Panc1 (cell line): Measurements from ENCODE around the gene ST7L. TPM values are rescaled to one million over a fixed set of nuclear protein-coding genes. Genes with fewer than 3 reads are reported as not detected.
A peak's percentile ranks its signal among the peaks of the same experiment; 100 is the strongest.

Experiments used
- ATAC-seq: fragments of 200-7000 bp; cut with Tn5 transposase; 2 replicates; pipeline ENCODE4 v1.9.1; 2020; ENCODE audit warnings: mild to moderate bottlenecking, moderate library complexity
- BruUV-seq: library from RNA; stranded (reverse); fragments of 400-500 nt; replicated peaks from 2 replicates; lab custom pipeline; 2021; lab: Mats Ljungman, UMichigan
- CTCF ChIA-PET: fragments of 300-600 bp; sonication (Branson Sonifier 250); formaldehyde crosslinking; loops from one replicate; lab custom pipeline; 2022; ENCODE audit warnings: antibody characterized with exemption; lab: Charles Lee
- POLR2A ChIA-PET: fragments of 300-600 bp; sonication (Branson Sonifier 250); formaldehyde crosslinking; loops from one replicate; lab custom pipeline; 2022; ENCODE audit warnings: antibody characterized with exemption; lab: Charles Lee
- DNase-seq: peaks from one replicate; pipeline ENCODE4 v3.0.0-alpha.2; 2010; ENCODE audit warnings: low read depth, low spot score
- H3K27ac ChIP-seq: 2 replicates; pipeline ENCODE4 v1.5.1; 2011; ENCODE audit warnings: mild to moderate bottlenecking, low read length, inconsistent platforms
- H3K27me3 ChIP-seq: fragments of 200-500 bp; sonication (Bioruptor generic); 2 replicates; pipeline ENCODE4 v1.6.0; 2014; ENCODE audit warnings: low read length, inconsistent platforms; ENCODE audit not compliant: control insufficient read depth, insufficient read depth
- H3K36me3 ChIP-seq: fragments of 200-500 bp; sonication (Bioruptor generic); 2 replicates; pipeline ENCODE4 v1.5.1; 2014; ENCODE audit warnings: inconsistent platforms, mild to moderate bottlenecking, low read length, moderate library complexity; ENCODE audit not compliant: control insufficient read depth, insufficient read depth
- H3K4me1 ChIP-seq: 2 replicates; pipeline ENCODE4 v1.5.1; 2011; ENCODE audit warnings: inconsistent platforms, mild to moderate bottlenecking, low read length, moderate library complexity; ENCODE audit not compliant: control insufficient read depth, insufficient read depth
- H3K4me3 ChIP-seq, 2 experiments: 2 replicates each; pipeline ENCODE4 v1.5.1; 2011 to 2012; ENCODE audit warnings: low read depth in 2 of 2, low read length in 2 of 2, mild to moderate bottlenecking in 2 of 2, inconsistent platforms in 1 of 2, moderate library complexity in 1 of 2
- H3K9me3 ChIP-seq: fragments of 200-500 bp; sonication (Bioruptor generic); 2 replicates; pipeline ENCODE4 v1.5.1; 2014; ENCODE audit warnings: low read depth, mild to moderate bottlenecking, inconsistent platforms, low read length, moderate library complexity; ENCODE audit not compliant: control insufficient read depth, insufficient read depth
- CTCF ChIP-seq: fragments of 450-650 bp; IDR thresholded peaks from 2 replicates; pipeline ENCODE4 v1.5.1; 2017; ENCODE audit warnings: mild to moderate bottlenecking
- POLR2AphosphoS5 ChIP-seq: IDR thresholded peaks from 2 replicates; pipeline ENCODE4 v1.6.1; 2012; ENCODE audit warnings: mild to moderate bottlenecking, low read depth, low read length, moderate library complexity
- REST ChIP-seq, 2 experiments: IDR thresholded peaks; 2 replicates each; pipeline ENCODE4 v1.6.1; 2011 to 2012; ENCODE audit warnings: low read depth in 2 of 2, control low read depth in 1 of 2, low read length in 1 of 2, mild to moderate bottlenecking in 1 of 2, moderate library complexity in 1 of 2; ENCODE audit not compliant: insufficient read depth in 1 of 2
- SIN3A ChIP-seq: IDR thresholded peaks from 2 replicates; pipeline ENCODE4 v1.6.1; 2012; ENCODE audit warnings: low read depth, mild to moderate bottlenecking, low read length, moderate library complexity, borderline replicate concordance; ENCODE audit not compliant: insufficient read depth
- TCF7L2 ChIP-seq: IDR thresholded peaks from 2 replicates; pipeline ENCODE4 v1.6.1; 2011; ENCODE audit warnings: mild to moderate bottlenecking, low read depth, low read length, inconsistent platforms
- in situ Hi-C: cut with HindIII; loops from 2 replicates; pipeline ENCODE4 v1.10.0; 2016; ENCODE audit warnings: low sequenced_read_pairs, low pct_unique_long_range_greater_than_20kb
- intact Hi-C: fragments of 100-400 bp; cut with micrococcal nuclease; formaldehyde crosslinking; loops from one replicate; pipeline ENCODE4 v1.10.0; 2022; ENCODE audit not compliant: unreplicated experiment
- total RNA-seq: library from RNA; stranded (reverse); gene quantifications from one replicate; pipeline ENCODE4 v1.2.1, GENCODE V29; 2021; ENCODE audit not compliant: unreplicated experiment

Gene ST7L
- total RNA-seq, 1 experiment from 2014 or later = 13.4 TPM

- peaks cover 3% of the 10 kb centered on the region; the same call in 1 of the 2 replicates for H3K36me3 ChIP-seq
- no peak overlapping the region for H3K27ac ChIP-seq
- H3K4me3 ChIP-seq = no peak overlapping the region
- TF ChIP-seq REST (IDR thresholded peaks at IDR 0.05; ENCODE audit: insufficient read depth in 1 of 2, low read depth in 2 of 2, low read length in 1 of 2) (no peak), TCF7L2 (no peak), SIN3A (no peak), POLR2AphosphoS5 (no peak), CTCF (no peak)
- ChIA-PET CTCF (no interaction called here), POLR2A (no interaction called here)
- in situ Hi-C loops = no loop called here
- intact Hi-C loops = no loop called here
- no peaks in the 10 kb centered on the region for H3K9me3 ChIP-seq
- DNase-seq (no peak), ATAC-seq (no peak)
- no peaks in the 10 kb centered on the region for H3K4me1 ChIP-seq
- H3K27me3 ChIP-seq = no peaks in the 10 kb centered on the region
- no TSS peak for BruUV-seq
Measured at GRCh38 chr1:112583366-112583765, 35.6 kb downstream of the ST7L start.

GRCh38 chr1:112581586-112582192, 37.3 kb downstream of the ST7L start:
- POLR2A ChIA-PET = no interaction called here
- ATAC-seq (no peak), DNase-seq (peak; percentile 7)
- intact Hi-C loops = no loop called here
- Histone ChIP-seq H3K36me3 (peaks cover 6% of the 10 kb centered on the region; the same call in 1 of the 2 replicates), H3K9me3 (no peaks in the 10 kb centered on the region), H3K27ac (no peak overlapping the region), H3K27me3 (no peaks in the 10 kb centered on the region), H3K4me1 (no peaks in the 10 kb centered on the region), H3K4me3 (no peak overlapping the region)
- in situ Hi-C loops = no loop called here
- no TSS peak for BruUV-seq
- no peak for TF ChIP-seq CTCF
- no peak for TF ChIP-seq TCF7L2
- no peak for TF ChIP-seq POLR2AphosphoS5
- no peak for TF ChIP-seq REST (IDR thresholded peaks at IDR 0.05; ENCODE audit: insufficient read depth in 1 of 2, low read depth in 2 of 2, low read length in 1 of 2)
- TF ChIP-seq SIN3A = no peak
- CTCF ChIA-PET = no interaction called here
